Adrenal gland (tissue), 12 donors: Measurements from ENCODE around the gene TMEM150A. TPM values are rescaled to one million over a fixed set of nuclear protein-coding genes. Genes with fewer than 3 reads are reported as not detected.

Source experiments
- DNase-seq, 7 donors: peaks; one replicate each; pipeline ENCODE4 v3.0.0-alpha.2; 2019 to 2020
- H3K27ac ChIP-seq, 5 donors: fragments of 200-600 bp; sonication (generic) in 4 of 5; 1 replicate in 3 of 5; 2 replicates in 2 of 5; pipeline versions ENCODE4 v1.5.1 to v1.8.0; 2016 to 2020; ENCODE audit warnings: mild to moderate bottlenecking in 1 of 5
- H3K27me3 ChIP-seq: fragments of 200-600 bp; 2 replicates; pipeline ENCODE4 v1.8.0; 2021
- H3K36me3 ChIP-seq, 2 donors: fragments of 200-600 bp; replicated peaks in 1 of 2; 1 replicate in 1 of 2; 2 replicates in 1 of 2; pipeline versions ENCODE4 v1.5.1 to v1.8.0; 2018 to 2022
- H3K4me1 ChIP-seq, 2 donors: fragments of 200-600 bp; replicated peaks in 1 of 2; 1 replicate in 1 of 2; 2 replicates in 1 of 2; pipeline versions ENCODE4 v1.5.1 to v1.8.0; 2018 to 2021
- H3K4me3 ChIP-seq, 4 donors: fragments of 200-600 bp; sonication (generic) in 3 of 4; one replicate each; pipeline ENCODE4 v1.5.1; 2016 to 2018
- H3K9me3 ChIP-seq, 3 donors: fragments of 200-600 bp; sonication (generic) in 1 of 3; replicated peaks in 1 of 3; 1 replicate in 2 of 3; 2 replicates in 1 of 3; pipeline versions ENCODE4 v1.5.1 to v1.8.0; 2016 to 2021
- POLR2A ChIP-seq, 2 donors: fragments of 450-650 bp; IDR thresholded peaks; one replicate each; pipeline ENCODE4 v1.6.1; 2017; ENCODE audit warnings: antibody characterized with exemption in 2 of 2, mild to moderate bottlenecking in 2 of 2, moderate library complexity in 1 of 2
- WGBS, 4 donors: extraction: QIAGEN DNeasy Blood & Tissue Kit in 2 of 4; methylation state at CpG; one replicate each; pipeline versions ENCODE4 v1.1.5 to v1.1.7; 2013 to 2017; 5-methylcytosine and 5-hydroxymethylcytosine counted together
- intact Hi-C, 2 donors: fragments of 100-400 bp; cut with DNase I; formaldehyde crosslinking; loops; one replicate each; pipeline versions ENCODE4 v1.14.1 to v1.15.0; 2022 to 2023
- polyA plus RNA-seq, 3 donors: library from polyadenylated mRNA; stranded (reverse); fragments of 200-250 nt in 2 of 3; fragments of 350-450 nt in 1 of 3; fragmentation: Illumina TruSeq in 1 of 3; extraction: RNeasy Lipid Tissue Mini Kit (QIAGEN cat#74804) in 1 of 3; gene quantifications; one replicate each; pipeline ENCODE4 v1.2.3, GENCODE V29; 2013 to 2014
- total RNA-seq, 9 donors: library from RNA; depleted of rRNA in 4 of 9; stranded (reverse); fragments of >200 nt in 4 of 9; fragments of 120-200 nt in 1 of 9; fragmentation: NEBNext Ultra II Directional in 1 of 9; extraction: Animal tissue kit (Norgen Biotek cat#: 25700) in 1 of 9; gene quantifications; one replicate each; pipeline versions ENCODE4 v1.1.0 to v1.2.4, GENCODE V29; 2013 to 2023
- TF ChIP-seq, protein P1 (sequence below), 6 experiments: fragments of 450-650 bp in 4 of 6; fragments of 200-600 bp in 2 of 6; sonication (generic) in 1 of 6; IDR thresholded peaks; 1 replicate in 5 of 6; 2 replicates in 1 of 6; pipeline versions ENCODE4 v1.5.1 to v1.8.0; 2016 to 2021; ENCODE audit warnings: antibody characterized with exemption in 6 of 6, mild to moderate bottlenecking in 2 of 6, moderate library complexity in 1 of 6
- donor health status: healthy with polysubstance abuse.
- donor health status: Bipolar disorder and iron deficiency.
- donor health status: DM: yes; HTN: yes; CAD: no.
- donor health status: DM: no; HTN: no; CAD: no.
- donor health status: DM: no; HTN: no; CAD: no.
- donor health status: DM: yes; HTN: yes; CAD: no.

TMEM150A gene
- total and polyA plus RNA-seq, 12 donors, result 11.6 to 79.1 (median 22.6) TPM

DNA sequence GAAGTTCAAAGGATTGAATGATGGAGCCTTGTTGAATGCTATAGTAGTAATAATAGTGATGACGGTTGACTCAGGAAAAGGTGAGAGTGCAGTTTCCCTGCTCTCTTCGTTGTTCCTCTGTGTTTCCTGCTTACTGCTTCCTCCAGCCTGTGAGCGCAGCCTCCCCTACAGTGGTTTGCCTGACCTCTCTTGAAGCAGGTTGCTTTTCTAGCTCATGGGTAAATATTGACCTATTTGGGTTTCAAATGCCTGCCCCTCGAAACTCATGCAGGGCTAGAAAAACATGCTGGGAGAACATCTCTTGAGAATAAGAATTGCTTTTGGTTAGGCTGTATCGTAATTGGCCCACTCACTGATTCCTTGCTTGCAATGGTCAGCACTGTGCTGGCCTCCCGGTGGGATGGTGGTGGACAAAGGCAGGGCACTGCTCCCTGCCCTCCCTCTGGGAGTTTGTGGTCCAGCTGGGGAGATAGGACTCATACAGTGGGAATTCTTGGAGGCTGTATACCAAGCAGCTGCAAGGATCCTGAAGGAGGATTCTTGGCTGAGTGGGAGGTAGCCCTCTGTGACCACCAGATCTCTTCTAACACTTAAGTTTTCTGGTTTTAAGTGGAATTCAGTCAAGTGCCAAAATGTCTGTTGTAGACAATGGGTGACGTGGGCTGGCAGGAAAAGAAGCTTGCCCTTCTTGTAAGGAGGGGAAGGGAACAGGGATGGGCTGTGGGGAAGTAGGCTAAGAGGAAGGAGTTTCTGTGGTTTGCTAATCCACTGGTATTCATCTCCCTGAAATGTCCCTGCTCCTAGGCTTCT lies 12.3 kb downstream of the TMEM150A start:
- intact Hi-C loops, result no loop called here
- peak in 4 of 7 donors; percentile 54 to 78 (median 56) for DNase-seq
- Histone ChIP-seq H3K4me3 (no peak overlapping the region), H3K9me3 (no peaks in the 10 kb centered on the region), H3K4me1 (peaks cover 19 to 74% of the 10 kb centered on the region in 2 donors), H3K27me3 (no peaks in the 10 kb centered on the region), H3K27ac (peak overlapping the region in 4 of 5 donors; percentile 33 to 92 (median 66)), H3K36me3 (no peaks in the 10 kb centered on the region)
- WGBS, 4 donors, result 42 to 58% (median 57%) methylated on average over 6 to 7 of the region's 7 CpGs
- TF ChIP-seq, protein P1, sequence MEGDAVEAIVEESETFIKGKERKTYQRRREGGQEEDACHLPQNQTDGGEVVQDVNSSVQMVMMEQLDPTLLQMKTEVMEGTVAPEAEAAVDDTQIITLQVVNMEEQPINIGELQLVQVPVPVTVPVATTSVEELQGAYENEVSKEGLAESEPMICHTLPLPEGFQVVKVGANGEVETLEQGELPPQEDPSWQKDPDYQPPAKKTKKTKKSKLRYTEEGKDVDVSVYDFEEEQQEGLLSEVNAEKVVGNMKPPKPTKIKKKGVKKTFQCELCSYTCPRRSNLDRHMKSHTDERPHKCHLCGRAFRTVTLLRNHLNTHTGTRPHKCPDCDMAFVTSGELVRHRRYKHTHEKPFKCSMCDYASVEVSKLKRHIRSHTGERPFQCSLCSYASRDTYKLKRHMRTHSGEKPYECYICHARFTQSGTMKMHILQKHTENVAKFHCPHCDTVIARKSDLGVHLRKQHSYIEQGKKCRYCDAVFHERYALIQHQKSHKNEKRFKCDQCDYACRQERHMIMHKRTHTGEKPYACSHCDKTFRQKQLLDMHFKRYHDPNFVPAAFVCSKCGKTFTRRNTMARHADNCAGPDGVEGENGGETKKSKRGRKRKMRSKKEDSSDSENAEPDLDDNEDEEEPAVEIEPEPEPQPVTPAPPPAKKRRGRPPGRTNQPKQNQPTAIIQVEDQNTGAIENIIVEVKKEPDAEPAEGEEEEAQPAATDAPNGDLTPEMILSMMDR (IDR thresholded peaks at IDR 0.05), result no peak
- TF ChIP-seq POLR2A (IDR thresholded peaks at IDR 0.05), result no peak

DNA sequence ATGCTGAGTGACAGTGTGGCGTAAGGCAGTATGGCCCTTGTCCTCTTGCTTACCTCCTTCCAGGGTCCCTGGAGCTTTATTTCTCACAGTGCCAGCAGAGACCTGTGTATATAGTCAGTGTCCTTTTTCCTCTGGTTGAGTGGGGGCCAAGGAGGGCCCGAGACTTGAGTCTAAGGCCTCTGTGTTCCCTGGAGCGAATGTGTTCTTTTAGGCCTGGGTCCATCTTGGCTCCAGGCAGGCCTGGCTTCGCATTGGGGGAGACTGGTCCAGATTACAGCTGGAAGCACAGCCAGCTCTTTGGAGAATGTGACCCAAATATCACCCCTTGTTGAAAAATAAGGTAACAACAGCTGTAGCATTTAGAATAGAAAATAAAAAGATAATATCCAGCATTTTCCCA lies 13.3 kb downstream of the TMEM150A start:
- Histone ChIP-seq H3K36me3 (no peaks in the 10 kb centered on the region), H3K4me3 (no peak overlapping the region), H3K27me3 (no peaks in the 10 kb centered on the region), H3K9me3 (no peaks in the 10 kb centered on the region), H3K4me1 (peaks cover 17 to 75% of the 10 kb centered on the region in 2 donors), H3K27ac (peak overlapping the region in 2 of 5 donors; percentile 88 to 92)
- WGBS, 4 donors, result 80 to 93% (median 85%) methylated on average over 4 of the region's 4 CpGs
- intact Hi-C loops, result no loop called here
- TF ChIP-seq, protein P1 (IDR thresholded peaks at IDR 0.05), result no peak
- TF ChIP-seq POLR2A (IDR thresholded peaks at IDR 0.05), result no peak
- DNase-seq, result no peak

DNA sequence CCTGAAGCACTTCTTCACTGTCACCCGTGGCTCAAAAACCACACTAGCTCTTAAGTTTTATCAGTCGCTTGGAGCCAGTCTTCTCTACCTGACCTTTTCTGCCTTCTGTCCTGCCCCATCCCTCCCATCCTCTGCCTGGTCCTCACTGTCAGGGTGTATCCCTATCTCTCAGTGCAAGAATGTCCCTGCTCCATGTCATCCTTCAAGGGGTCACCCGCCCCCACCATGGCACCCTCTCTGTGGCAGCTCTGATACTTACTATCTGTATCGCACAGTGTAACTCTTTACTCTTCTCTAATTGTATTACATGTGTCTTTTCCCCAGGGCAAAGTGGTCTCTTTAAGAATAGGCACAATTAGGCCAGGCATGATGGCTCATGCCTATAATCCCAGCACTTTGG lies 13.9 kb downstream of the TMEM150A start:
- no peak overlapping the region for H3K4me3 ChIP-seq
- H3K4me1 ChIP-seq, result peaks cover 23 to 79% of the 10 kb centered on the region in 2 donors
- no peaks in the 10 kb centered on the region for H3K36me3 ChIP-seq
- no peak for DNase-seq
- H3K27ac ChIP-seq, result peak overlapping the region in 2 of 5 donors; percentile 88 to 92
- H3K27me3 ChIP-seq, result no peaks in the 10 kb centered on the region
- WGBS, 4 donors, result 74 to 84% (median 78%) methylated on average over 4 of the region's 4 CpGs
- no peaks in the 10 kb centered on the region for H3K9me3 ChIP-seq
- TF ChIP-seq POLR2A (IDR thresholded peaks at IDR 0.05), result no peak
- TF ChIP-seq, protein P1 (IDR thresholded peaks at IDR 0.05), result no peak
- intact Hi-C loops, result no loop called here

DNA sequence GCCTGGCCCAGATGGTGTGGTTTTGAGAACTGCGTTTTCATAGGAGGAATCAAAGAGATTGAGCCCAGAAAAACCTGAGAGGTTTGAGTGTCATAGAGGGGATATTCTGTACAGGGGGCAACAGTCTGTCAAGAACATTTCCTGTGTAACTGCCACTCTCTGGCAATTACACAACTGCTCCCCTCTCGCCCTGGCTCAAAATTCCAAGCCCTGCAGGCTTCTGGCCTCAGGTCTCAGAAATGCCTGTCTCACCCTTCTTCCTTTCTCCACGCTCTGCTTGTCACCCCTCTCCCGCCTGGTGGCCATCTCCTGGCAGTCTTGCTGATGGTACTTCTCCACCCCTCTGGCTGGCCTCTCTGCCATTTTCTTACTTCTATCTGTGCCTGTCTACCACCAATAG lies 14.3 kb downstream of the TMEM150A start:
- intact Hi-C loops, result no loop called here
- Histone ChIP-seq H3K4me3 (no peak overlapping the region), H3K27ac (peak overlapping the region in 2 of 5 donors; percentile 88 to 92), H3K36me3 (no peaks in the 10 kb centered on the region), H3K9me3 (no peaks in the 10 kb centered on the region), H3K4me1 (peaks cover 24 to 80% of the 10 kb centered on the region in 2 donors), H3K27me3 (no peaks in the 10 kb centered on the region)
- WGBS, 4 donors, result 55 to 85% (median 75%) methylated on average over 4 of the region's 4 CpGs
- TF ChIP-seq POLR2A (IDR thresholded peaks at IDR 0.05), result no peak
- TF ChIP-seq, protein P1 (IDR thresholded peaks at IDR 0.05), result no peak
- no peak for DNase-seq
